ENCODE data around the gene KRT17. TPM values are rescaled to one million over a fixed set of nuclear protein-coding genes. Genes with fewer than 3 reads are reported as not detected.
"Not testable (repeated sequence)": the region's sequence is repeated elsewhere in the genome, so short reads cannot be mapped to it uniquely, and the experiment has no call there.

KRT17 gene
- total RNA-seq, 1 donor from 2014 or later: 0.46 TPM

- H3K4me1 Mint-ChIP-seq (ENCODE audit: low read depth): peaks cover 2% of the 10 kb centered on the region
- H3K27ac Mint-ChIP-seq: no peak overlapping the region
- no peaks in the 10 kb centered on the region for H3K9me3 Mint-ChIP-seq (ENCODE audit: low read depth)
- H3K27me3 Mint-ChIP-seq: peaks cover 12% of the 10 kb centered on the region
- no peak for DNase-seq (ENCODE audit: low spot score, unreplicated experiment)
- TF ChIP-seq, protein P1, sequence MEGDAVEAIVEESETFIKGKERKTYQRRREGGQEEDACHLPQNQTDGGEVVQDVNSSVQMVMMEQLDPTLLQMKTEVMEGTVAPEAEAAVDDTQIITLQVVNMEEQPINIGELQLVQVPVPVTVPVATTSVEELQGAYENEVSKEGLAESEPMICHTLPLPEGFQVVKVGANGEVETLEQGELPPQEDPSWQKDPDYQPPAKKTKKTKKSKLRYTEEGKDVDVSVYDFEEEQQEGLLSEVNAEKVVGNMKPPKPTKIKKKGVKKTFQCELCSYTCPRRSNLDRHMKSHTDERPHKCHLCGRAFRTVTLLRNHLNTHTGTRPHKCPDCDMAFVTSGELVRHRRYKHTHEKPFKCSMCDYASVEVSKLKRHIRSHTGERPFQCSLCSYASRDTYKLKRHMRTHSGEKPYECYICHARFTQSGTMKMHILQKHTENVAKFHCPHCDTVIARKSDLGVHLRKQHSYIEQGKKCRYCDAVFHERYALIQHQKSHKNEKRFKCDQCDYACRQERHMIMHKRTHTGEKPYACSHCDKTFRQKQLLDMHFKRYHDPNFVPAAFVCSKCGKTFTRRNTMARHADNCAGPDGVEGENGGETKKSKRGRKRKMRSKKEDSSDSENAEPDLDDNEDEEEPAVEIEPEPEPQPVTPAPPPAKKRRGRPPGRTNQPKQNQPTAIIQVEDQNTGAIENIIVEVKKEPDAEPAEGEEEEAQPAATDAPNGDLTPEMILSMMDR (IDR thresholded peaks at IDR 0.05; ENCODE audit: unreplicated experiment): no peak
- H3K4me3 Mint-ChIP-seq (ENCODE audit: low read depth): no peak overlapping the region
- H3K36me3 Mint-ChIP-seq (ENCODE audit: insufficient read depth): no peaks in the 10 kb centered on the region
Measured at GRCh38 chr17:41615454-41615853, 8.9 kb downstream of the KRT17 start.

- not testable (repeated sequence) for H3K36me3 Mint-ChIP-seq (ENCODE audit: insufficient read depth); DNase-seq (ENCODE audit: low spot score, unreplicated experiment); H3K4me3 Mint-ChIP-seq (ENCODE audit: low read depth); H3K4me1 Mint-ChIP-seq (ENCODE audit: low read depth); H3K27ac Mint-ChIP-seq; H3K9me3 Mint-ChIP-seq (ENCODE audit: low read depth)
- peaks cover 12% of the 10 kb centered on the region for H3K27me3 Mint-ChIP-seq
Measured at GRCh38 chr17:41614767-41615166, 9.6 kb downstream of the KRT17 start.

DNA sequence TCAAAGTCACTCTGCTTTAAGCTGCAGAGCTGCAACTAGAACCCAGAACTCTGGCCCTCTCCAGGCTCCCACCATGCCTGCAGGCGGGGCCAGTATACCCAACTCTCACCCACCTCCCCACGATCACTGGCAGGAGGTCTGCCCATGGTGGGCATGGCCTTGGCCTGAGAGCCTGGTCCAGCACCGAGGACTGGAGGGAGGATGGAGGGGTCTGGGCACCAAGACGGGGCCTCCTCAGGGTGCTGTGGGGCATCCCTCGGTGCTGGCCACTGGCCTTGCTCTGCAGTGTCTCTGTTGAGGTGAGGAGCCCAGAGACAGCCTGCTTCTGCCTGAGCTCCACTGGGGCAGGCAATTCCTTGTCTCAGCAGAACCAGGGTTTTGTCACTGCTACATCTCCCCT lies 10.3 kb downstream of the KRT17 start:
- Mint-ChIP-seq H3K4me1 (ENCODE audit: low read depth) (peaks cover under 1% of the 10 kb centered on the region), H3K27me3 (peaks cover 16% of the 10 kb centered on the region), H3K9me3 (ENCODE audit: low read depth) (no peaks in the 10 kb centered on the region), H3K36me3 (ENCODE audit: insufficient read depth) (no peaks in the 10 kb centered on the region), H3K4me3 (ENCODE audit: low read depth) (no peak overlapping the region), H3K27ac (no peak overlapping the region)
- no peak for DNase-seq (ENCODE audit: low spot score, unreplicated experiment)
- TF ChIP-seq, protein P1 (IDR thresholded peaks at IDR 0.05; ENCODE audit: unreplicated experiment): no peak

- Mint-ChIP-seq H3K27ac (no peak overlapping the region), H3K4me3 (ENCODE audit: low read depth) (no peak overlapping the region), H3K36me3 (ENCODE audit: insufficient read depth) (no peaks in the 10 kb centered on the region), H3K27me3 (peaks cover 21% of the 10 kb centered on the region), H3K4me1 (ENCODE audit: low read depth) (no peaks in the 10 kb centered on the region), H3K9me3 (ENCODE audit: low read depth) (no peaks in the 10 kb centered on the region)
- TF ChIP-seq, protein P1 (IDR thresholded peaks at IDR 0.05; ENCODE audit: unreplicated experiment): no peak
- no peak for DNase-seq (ENCODE audit: low spot score, unreplicated experiment)
Measured at GRCh38 chr17:41613277-41614082, 10.9 kb downstream of the KRT17 start.

DNA sequence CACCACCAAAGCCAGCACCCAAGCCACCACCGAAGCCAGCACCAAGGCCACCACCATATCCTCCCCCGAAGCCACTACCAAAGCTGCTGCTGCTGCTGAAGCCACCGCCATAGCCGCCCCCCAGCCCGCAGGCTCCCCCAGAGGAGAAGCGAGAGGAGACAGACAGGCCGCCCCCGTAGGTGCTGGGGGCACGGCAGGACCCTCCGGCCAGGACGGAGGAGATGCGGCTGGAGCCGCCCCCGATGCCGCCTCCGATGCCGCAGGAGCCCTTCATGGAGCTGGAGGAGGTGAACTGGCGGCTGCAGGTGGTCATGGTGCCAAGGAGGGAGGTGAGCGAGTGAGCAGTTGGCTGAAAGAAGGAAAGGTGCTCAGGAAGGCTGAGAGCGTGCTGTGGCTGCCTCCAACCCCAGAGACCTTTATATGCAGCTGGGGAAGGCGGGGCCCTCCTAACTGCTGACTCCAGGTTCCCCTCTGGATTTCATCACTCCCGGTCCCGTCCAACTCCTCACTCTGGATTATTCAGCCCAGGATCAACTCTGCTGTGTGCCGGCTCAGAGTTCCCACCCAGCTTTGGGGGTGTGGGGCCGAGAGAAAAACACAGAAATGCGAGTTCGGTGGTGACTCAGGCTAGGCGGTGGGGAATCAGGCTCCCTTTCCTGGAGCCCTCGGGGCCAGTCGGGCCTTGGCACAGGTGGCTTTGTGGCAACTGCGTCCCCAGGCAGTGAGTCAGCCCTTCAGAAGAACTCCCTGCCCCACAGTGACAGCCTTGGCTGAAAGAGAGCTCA lies 11.8 kb downstream of the KRT17 start, which contains the start of gene KRT16:
Gene KRT16, minus strand, starts transcription at position 392 of the 785 bp plus-strand sequence. Its CDS starts 79 bp downstream, at position 313.
- H3K9me3 Mint-ChIP-seq (ENCODE audit: low read depth); H3K36me3 Mint-ChIP-seq (ENCODE audit: insufficient read depth); DNase-seq (ENCODE audit: low spot score, unreplicated experiment); H3K27ac Mint-ChIP-seq; H3K4me1 Mint-ChIP-seq (ENCODE audit: low read depth); H3K4me3 Mint-ChIP-seq (ENCODE audit: low read depth): not testable (repeated sequence)
- H3K27me3 Mint-ChIP-seq: peaks cover 21% of the 10 kb centered on the region

GRCh38 chr17:41610965-41611640 lies 13.3 kb downstream of the KRT17 start:
- H3K4me3 Mint-ChIP-seq (ENCODE audit: low read depth): no peak overlapping the region
- H3K27ac Mint-ChIP-seq: no peak overlapping the region

More at GRCh38 chr17:41610965-41611640, 13.3 kb downstream of the KRT17 start:
- Mint-ChIP-seq H3K27me3 (peaks cover 21% of the 10 kb centered on the region), H3K9me3 (ENCODE audit: low read depth) (peaks cover 13% of the 10 kb centered on the region), H3K4me1 (ENCODE audit: low read depth) (no peaks in the 10 kb centered on the region), H3K36me3 (ENCODE audit: insufficient read depth) (peaks cover 5% of the 10 kb centered on the region)
- no peak for DNase-seq (ENCODE audit: low spot score, unreplicated experiment)
- TF ChIP-seq, protein P1 (IDR thresholded peaks at IDR 0.05; ENCODE audit: unreplicated experiment): no peak

All from progenitor cell of endocrine pancreas (in vitro differentiated cells).